ENCODE measurements around the gene ZNF613.

The ZNF613 gene

DNA sequence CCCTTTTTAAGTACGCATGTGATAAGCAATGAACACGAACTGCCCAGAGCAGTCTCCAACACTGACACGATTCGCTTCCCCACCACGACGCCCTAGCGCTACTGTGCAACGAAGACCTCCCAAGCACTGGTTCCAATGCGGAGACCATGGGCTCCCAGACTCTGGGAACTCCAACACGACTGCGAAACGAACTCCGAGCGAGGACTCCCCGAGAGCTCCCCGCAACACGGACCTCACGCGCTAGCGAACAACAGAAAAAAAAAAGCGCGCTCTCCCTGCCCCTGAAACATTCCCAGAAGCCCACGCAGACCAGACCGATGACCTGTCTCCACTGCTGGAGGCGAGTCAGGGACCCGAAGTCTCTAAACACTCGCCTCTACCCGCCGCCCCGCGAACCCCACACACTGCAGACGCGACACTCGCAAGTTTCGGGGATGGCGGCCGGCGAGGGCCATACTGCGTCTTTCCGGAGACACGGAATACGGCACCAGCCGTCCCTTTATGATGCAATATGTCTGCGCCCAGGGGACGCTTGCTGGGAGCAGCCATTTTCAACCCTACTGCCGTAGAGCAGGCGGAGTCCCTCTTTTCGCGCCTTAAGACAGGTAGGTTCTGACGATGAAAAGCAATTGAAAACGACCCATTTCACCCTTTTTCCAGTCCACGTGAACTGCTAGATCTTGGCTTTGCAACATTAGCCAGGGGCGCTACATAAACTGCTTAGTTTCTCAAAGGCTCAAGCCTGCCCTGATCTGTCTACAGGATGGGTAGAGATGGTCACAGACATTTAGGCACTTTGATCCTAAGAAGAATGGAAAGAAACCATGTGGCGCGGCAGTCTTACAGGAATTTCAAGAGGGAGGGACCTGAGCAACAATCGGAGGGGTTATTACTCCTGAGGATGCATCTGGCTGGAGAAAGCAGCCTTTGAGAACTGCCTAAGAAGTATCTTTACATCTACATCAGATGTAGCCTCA is 39.5 kb upstream of the ZNF613 start, which contains the start of gene ZNF577:
Gene ZNF577 (minus strand): TSS at position 430 of the 977 bp plus-strand sequence. CDS start 7,569 bp downstream, outside the sequence.
- Histone ChIP-seq H3K4me2 (ENCODE audit: insufficient read depth, low read length) (peak within 1 kb of the TSS; percentile 62), H4K20me1 (ENCODE audit: insufficient read depth, low read length) (no peaks in the 10 kb centered on the region), H3K27ac (ENCODE audit: low read length) (peak within 1 kb of the TSS; percentile 79), H2AFZ (ENCODE audit: low read depth, low read length) (peak within 1 kb of the TSS; percentile 76), H3K4me1 (ENCODE audit: insufficient read depth, low read length) (peaks cover 18% of the 10 kb centered on the region), H3K4me3 (ENCODE audit: low read depth in 1 of 2, low read length in 2 of 2) (peak within 1 kb of the TSS; percentile 36 to 71; a peak in 3 of 4 replicates), H3K36me3 (ENCODE audit: insufficient read depth, low read length) (peaks cover 61% of the 10 kb centered on the region), H3K79me2 (ENCODE audit: insufficient read depth, low read length) (0 out of 2 replicates have a peak, but pooled peaks cover 8% of the 10 kb centered on the region), H3K9me3 (ENCODE audit: insufficient read depth, low read length, severe bottlenecking) (peaks cover 52% of the 10 kb centered on the region), H3K9ac (ENCODE audit: low read depth, low read length) (peak within 1 kb of the TSS; percentile 68), H3K27me3 (ENCODE audit: insufficient read depth, low read length, poor library complexity) (no peaks in the 10 kb centered on the region)
- peak; percentile 90 for DNase-seq
- ATAC-seq (ENCODE audit: insufficient read depth, low read depth): peak; percentile 88
- TF ChIP-seq, protein P1, sequence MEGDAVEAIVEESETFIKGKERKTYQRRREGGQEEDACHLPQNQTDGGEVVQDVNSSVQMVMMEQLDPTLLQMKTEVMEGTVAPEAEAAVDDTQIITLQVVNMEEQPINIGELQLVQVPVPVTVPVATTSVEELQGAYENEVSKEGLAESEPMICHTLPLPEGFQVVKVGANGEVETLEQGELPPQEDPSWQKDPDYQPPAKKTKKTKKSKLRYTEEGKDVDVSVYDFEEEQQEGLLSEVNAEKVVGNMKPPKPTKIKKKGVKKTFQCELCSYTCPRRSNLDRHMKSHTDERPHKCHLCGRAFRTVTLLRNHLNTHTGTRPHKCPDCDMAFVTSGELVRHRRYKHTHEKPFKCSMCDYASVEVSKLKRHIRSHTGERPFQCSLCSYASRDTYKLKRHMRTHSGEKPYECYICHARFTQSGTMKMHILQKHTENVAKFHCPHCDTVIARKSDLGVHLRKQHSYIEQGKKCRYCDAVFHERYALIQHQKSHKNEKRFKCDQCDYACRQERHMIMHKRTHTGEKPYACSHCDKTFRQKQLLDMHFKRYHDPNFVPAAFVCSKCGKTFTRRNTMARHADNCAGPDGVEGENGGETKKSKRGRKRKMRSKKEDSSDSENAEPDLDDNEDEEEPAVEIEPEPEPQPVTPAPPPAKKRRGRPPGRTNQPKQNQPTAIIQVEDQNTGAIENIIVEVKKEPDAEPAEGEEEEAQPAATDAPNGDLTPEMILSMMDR (IDR thresholded peaks at IDR 0.05; ENCODE audit: borderline replicate concordance, extremely low read depth, low read length, poor library complexity, severe bottlenecking): no peak
- TF ChIP-seq EZH2 (IDR thresholded peaks at IDR 0.05; ENCODE audit: borderline replicate concordance, low read depth, low read length, severe bottlenecking): no peak

GRCh38 chr19:51889934-51890333 is 37.3 kb upstream of the ZNF613 start:
- no peak overlapping the region for H3K4me2 ChIP-seq (ENCODE audit: insufficient read depth, low read length)
- H2AFZ ChIP-seq (ENCODE audit: low read depth, low read length): no peak overlapping the region
- H3K27ac ChIP-seq (ENCODE audit: low read length): no peak overlapping the region
- no peak overlapping the region for H3K9ac ChIP-seq (ENCODE audit: low read depth, low read length)
- peaks cover 71% of the 10 kb centered on the region for H3K9me3 ChIP-seq (ENCODE audit: insufficient read depth, low read length, severe bottlenecking)
- H3K36me3 ChIP-seq (ENCODE audit: insufficient read depth, low read length): peaks cover 82% of the 10 kb centered on the region
- H3K79me2 ChIP-seq (ENCODE audit: insufficient read depth, low read length): 0 out of 2 replicates have a peak, but pooled peaks cover 8% of the 10 kb centered on the region
- peaks cover 18% of the 10 kb centered on the region for H3K4me1 ChIP-seq (ENCODE audit: insufficient read depth, low read length)
- TF ChIP-seq, protein P1 (IDR thresholded peaks at IDR 0.05; ENCODE audit: borderline replicate concordance, extremely low read depth, low read length, poor library complexity, severe bottlenecking): no peak
- TF ChIP-seq EZH2 (IDR thresholded peaks at IDR 0.05; ENCODE audit: borderline replicate concordance, low read depth, low read length, severe bottlenecking): no peak
- H4K20me1 ChIP-seq (ENCODE audit: insufficient read depth, low read length): no peaks in the 10 kb centered on the region
- no peak for ATAC-seq (ENCODE audit: insufficient read depth, low read depth)
- no peaks in the 10 kb centered on the region for H3K27me3 ChIP-seq (ENCODE audit: insufficient read depth, low read length, poor library complexity)
- no peak for DNase-seq
- no peak overlapping the region for H3K4me3 ChIP-seq (ENCODE audit: low read depth in 1 of 2, low read length in 2 of 2)

GRCh38 chr19:51891193-51891747 is 36.0 kb upstream of the ZNF613 start:
- Histone ChIP-seq H3K79me2 (ENCODE audit: insufficient read depth, low read length) (0 out of 2 replicates have a peak, but pooled peaks cover 8% of the 10 kb centered on the region), H3K36me3 (ENCODE audit: insufficient read depth, low read length) (peaks cover 85% of the 10 kb centered on the region), H3K27ac (ENCODE audit: low read length) (no peak overlapping the region), H3K4me1 (ENCODE audit: insufficient read depth, low read length) (peaks cover 18% of the 10 kb centered on the region), H3K9me3 (ENCODE audit: insufficient read depth, low read length, severe bottlenecking) (peaks cover 76% of the 10 kb centered on the region), H3K4me3 (ENCODE audit: low read depth in 1 of 2, low read length in 2 of 2) (no peak overlapping the region; a peak in 1 of 4 replicates), H3K27me3 (ENCODE audit: insufficient read depth, low read length, poor library complexity) (no peaks in the 10 kb centered on the region), H3K9ac (ENCODE audit: low read depth, low read length) (no peak overlapping the region), H2AFZ (ENCODE audit: low read depth, low read length) (no peak overlapping the region), H3K4me2 (ENCODE audit: insufficient read depth, low read length) (no peak overlapping the region), H4K20me1 (ENCODE audit: insufficient read depth, low read length) (no peaks in the 10 kb centered on the region)
- DNase-seq (peak; percentile 11), ATAC-seq (ENCODE audit: insufficient read depth, low read depth) (no peak)
- TF ChIP-seq, protein P1 (IDR thresholded peaks at IDR 0.05; ENCODE audit: borderline replicate concordance, extremely low read depth, low read length, poor library complexity, severe bottlenecking): no peak
- no peak for TF ChIP-seq EZH2 (IDR thresholded peaks at IDR 0.05; ENCODE audit: borderline replicate concordance, low read depth, low read length, severe bottlenecking)
